Frontal cortex (tissue), 4 donors: ENCODE results near the gene ULK3. TPM values are rescaled to one million over a fixed set of nuclear protein-coding genes. Genes with fewer than 3 reads are reported as not detected.
A peak's percentile ranks its signal among the peaks of the same experiment; 100 is the strongest.

Experiments
- DNase-seq, 2 donors: peaks; one replicate each; pipeline ENCODE4 v3.0.0; 2012; ENCODE audit warnings: low spot score in 2 of 2
- FAIRE-seq: peaks from 2 replicates; lab custom pipeline; 2012; peaks lifted over from hg19 to GRCh38; lab: Jason Lieb, UNC
- total RNA-seq: library from RNA; depleted of rRNA; stranded (reverse); fragments of >200 nt; gene quantifications from one replicate; pipeline ENCODE4 v1.2.3, GENCODE V29; 2014
- donor health status: control.
- donor health status: control.
- donor health status: control.

The ULK3 gene
- total RNA-seq, 1 donor from 2014 or later, result 30.6 TPM

DNA sequence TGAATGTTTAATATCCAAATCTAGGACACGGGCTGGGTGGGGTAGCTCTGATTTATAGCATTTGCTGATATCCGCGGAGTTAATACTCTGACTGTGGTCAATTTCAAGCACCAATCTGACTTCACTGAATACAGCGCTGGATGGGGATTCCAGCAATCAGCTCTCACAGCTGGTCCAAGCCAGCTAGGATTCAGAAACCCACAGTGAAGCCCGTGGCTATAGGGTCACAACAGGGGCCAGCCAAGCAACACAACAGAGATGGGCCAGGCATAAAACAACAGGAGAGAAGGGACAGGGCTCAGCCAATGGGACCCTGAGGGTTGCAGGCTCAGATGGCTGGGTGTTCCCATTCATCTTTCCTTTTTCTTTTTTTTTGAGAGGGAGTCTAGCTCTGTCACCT is 35.7 kb downstream of the ULK3 start:
- FAIRE-seq (no peak), DNase-seq (no peak)

GRCh38 chr15:74804935-74805334 is 38.0 kb downstream of the ULK3 start:
- no peak for DNase-seq
- no peak for FAIRE-seq

GRCh38 chr15:74802862-74803447 is 40.0 kb downstream of the ULK3 start:
- FAIRE-seq, result no peak

DNA sequence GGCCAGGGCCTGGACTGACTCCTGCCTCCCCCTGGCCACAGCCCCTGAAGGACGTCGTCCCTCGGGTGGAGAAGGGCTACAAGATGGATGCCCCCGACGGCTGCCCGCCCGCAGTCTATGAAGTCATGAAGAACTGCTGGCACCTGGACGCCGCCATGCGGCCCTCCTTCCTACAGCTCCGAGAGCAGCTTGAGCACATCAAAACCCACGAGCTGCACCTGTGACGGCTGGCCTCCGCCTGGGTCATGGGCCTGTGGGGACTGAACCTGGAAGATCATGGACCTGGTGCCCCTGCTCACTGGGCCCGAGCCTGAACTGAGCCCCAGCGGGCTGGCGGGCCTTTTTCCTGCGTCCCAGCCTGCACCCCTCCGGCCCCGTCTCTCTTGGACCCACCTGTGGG is 40.7 kb downstream of the ULK3 start:
- DNase-seq (no peak), FAIRE-seq (no peak)

More at GRCh38 chr15:74802862-74803447, 40.0 kb downstream of the ULK3 start:
- no peak for DNase-seq

- no peak for FAIRE-seq
- no peak for DNase-seq
Measured at GRCh38 chr15:74801311-74801997, 41.5 kb downstream of the ULK3 start.

- DNase-seq, result no peak
- no peak for FAIRE-seq
Measured at GRCh38 chr15:74800559-74801094, 42.3 kb downstream of the ULK3 start.

- FAIRE-seq (no peak), DNase-seq (peak; percentile 86 to 97)
Measured at GRCh38 chr15:74799856-74800558, 42.9 kb downstream of the ULK3 start.

- DNase-seq (no peak), FAIRE-seq (no peak)
Measured at GRCh38 chr15:74799255-74799855, 43.6 kb downstream of the ULK3 start.

GRCh38 chr15:74798388-74799254 is 44.3 kb downstream of the ULK3 start:
- FAIRE-seq (no peak), DNase-seq (no peak)

DNA sequence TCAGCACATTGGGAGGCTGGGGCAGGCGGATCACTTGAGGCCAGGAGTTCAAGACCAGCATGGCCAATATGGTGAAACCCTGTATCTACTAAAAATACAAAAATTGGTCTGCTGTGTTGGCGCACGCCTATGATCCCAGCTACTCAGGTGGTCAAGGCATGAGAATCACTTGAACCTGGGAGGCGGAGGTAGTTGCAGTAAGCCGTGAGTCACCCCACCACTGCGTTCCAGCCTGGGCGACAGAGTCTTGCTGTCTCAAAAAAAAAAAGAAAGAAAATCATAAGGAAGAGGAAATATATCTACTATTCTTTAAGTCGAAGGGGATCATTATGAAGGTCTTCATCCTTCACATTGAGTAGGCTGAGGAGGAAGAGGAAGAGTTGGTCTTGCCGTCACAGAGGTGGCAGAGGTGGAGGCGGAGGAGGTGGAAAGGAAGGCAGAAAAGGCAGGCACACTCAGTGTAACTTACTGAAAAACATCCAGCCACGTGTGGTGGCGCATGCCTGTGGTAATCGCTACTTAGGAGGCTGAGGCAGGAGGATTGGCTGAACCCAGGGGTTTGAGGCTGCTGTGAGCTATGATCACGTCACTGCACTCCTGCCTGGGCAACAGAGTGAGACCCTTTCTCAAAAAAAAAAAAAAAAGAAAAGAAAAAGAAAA is 46.9 kb downstream of the ULK3 start:
- FAIRE-seq (no peak), DNase-seq (no peak)

- FAIRE-seq (no peak), DNase-seq (no peak)
Measured at GRCh38 chr15:74794970-74795349, 48.0 kb downstream of the ULK3 start.

- DNase-seq (no peak), FAIRE-seq (no peak)
Measured at GRCh38 chr15:74794248-74794969, 48.5 kb downstream of the ULK3 start.

- FAIRE-seq (no peak), DNase-seq (no peak)
Measured at GRCh38 chr15:74793135-74794028, 49.6 kb downstream of the ULK3 start.

GRCh38 chr15:74792227-74793016 is 50.5 kb downstream of the ULK3 start:
- DNase-seq, result no peak

GRCh38 chr15:74791667-74792066 is 51.3 kb downstream of the ULK3 start:
- DNase-seq (no peak), FAIRE-seq (no peak)

More at GRCh38 chr15:74792227-74793016, 50.5 kb downstream of the ULK3 start:
- FAIRE-seq, result no peak

DNA sequence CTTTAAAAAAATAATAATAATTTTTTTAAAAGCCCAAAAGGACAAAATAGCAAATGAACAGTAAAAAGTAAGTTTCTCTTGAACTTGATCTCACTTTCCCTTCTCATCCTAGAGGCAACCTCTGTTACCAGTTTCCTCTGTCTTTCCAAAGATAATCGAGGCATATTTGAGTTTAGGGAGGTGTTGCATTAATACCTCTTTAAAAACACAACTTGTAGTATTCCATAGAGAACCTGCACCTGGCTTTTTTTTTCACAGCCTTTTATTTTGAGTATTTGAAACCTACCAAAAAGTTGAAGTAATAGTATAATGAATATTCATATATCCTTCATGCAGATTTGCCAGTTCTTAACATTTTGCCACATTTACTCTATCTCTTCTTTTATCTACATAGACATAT is 51.9 kb downstream of the ULK3 start:
- FAIRE-seq (no peak), DNase-seq (no peak)
